Vagina (tissue), 2 donors: ENCODE measurements around the gene PROB1. TPM values are rescaled to one million over a fixed set of nuclear protein-coding genes. Genes with fewer than 3 reads are reported as not detected.

ENCODE experiments used
- DNase-seq, 2 donors: peaks; one replicate each; pipeline ENCODE4 v3.0.0-alpha.2; 2017; ENCODE audit errors: extremely low spot score in 2 of 2
- H3K27ac ChIP-seq: fragments of 200-600 bp; sonication (generic); one replicate; pipeline ENCODE4 v1.5.1; 2019
- H3K27me3 ChIP-seq: fragments of 200-600 bp; sonication (generic); one replicate; pipeline ENCODE4 v1.5.1; 2019
- H3K36me3 ChIP-seq, 2 donors: fragments of 200-600 bp; sonication (generic); one replicate each; pipeline ENCODE4 v1.5.1; 2017 to 2019
- H3K4me1 ChIP-seq: fragments of 200-600 bp; sonication (generic); one replicate; pipeline ENCODE4 v1.5.1; 2019
- H3K4me3 ChIP-seq, 2 donors: fragments of 200-600 bp; sonication (generic); 1 replicate in 1 of 2; 2 replicates in 1 of 2; pipeline ENCODE4 v1.5.1; 2016 to 2019
- H3K9me3 ChIP-seq: fragments of 200-600 bp; sonication (generic); one replicate; pipeline ENCODE4 v1.5.1; 2019
- POLR2A ChIP-seq, 2 donors: fragments of 450-650 bp; IDR thresholded peaks; one replicate each; pipeline ENCODE4 v1.6.1; 2017; ENCODE audit warnings: antibody characterized with exemption in 2 of 2, mild to moderate bottlenecking in 2 of 2, moderate library complexity in 2 of 2
- POLR2AphosphoS5 ChIP-seq, 2 donors: sonication (generic); formaldehyde crosslinking; IDR thresholded peaks; one replicate each; pipeline ENCODE4 v1.9.0; 2017; ENCODE audit warnings: antibody characterized with exemption in 2 of 2, mild to moderate bottlenecking in 2 of 2, low read depth in 1 of 2; ENCODE audit not compliant: insufficient read depth in 1 of 2
- intact Hi-C: fragments of 100-400 bp; cut with DNase I; formaldehyde crosslinking; loops from one replicate; pipeline ENCODE4 v1.15.1; 2023
- total RNA-seq: library from RNA; depleted of rRNA; stranded (reverse); fragments of >200 nt; gene quantifications from one replicate; pipeline ENCODE4 v1.2.3, GENCODE V29; 2016
- TF ChIP-seq, protein P1 (sequence below), 3 experiments: fragments of 450-650 bp in 2 of 3; fragments of 200-600 bp in 1 of 3; sonication (generic) in 1 of 3; IDR thresholded peaks; one replicate each; pipeline ENCODE4 v1.5.1; 2017 to 2019; ENCODE audit warnings: antibody characterized with exemption in 3 of 3, mild to moderate bottlenecking in 2 of 3, moderate library complexity in 2 of 3

The PROB1 gene
- total RNA-seq, 1 donor from 2014 or later = 2.5 TPM

GRCh38 chr5:139438707-139439012 lies 43.8 kb upstream of the PROB1 start:
- no peaks in the 10 kb centered on the region for H3K27me3 ChIP-seq
- H3K4me3 ChIP-seq = peak overlapping the region; percentile 81 to 92
- intact Hi-C loops = loop anchor here (5.0 kb wide), 1 partner anchor 34 kb away; the partner anchor contains the start of gene SMIM33
- H3K9me3 ChIP-seq = no peaks in the 10 kb centered on the region
- no peak for DNase-seq
- peaks cover 14% of the 10 kb centered on the region for H3K4me1 ChIP-seq
- TF ChIP-seq, protein P1, sequence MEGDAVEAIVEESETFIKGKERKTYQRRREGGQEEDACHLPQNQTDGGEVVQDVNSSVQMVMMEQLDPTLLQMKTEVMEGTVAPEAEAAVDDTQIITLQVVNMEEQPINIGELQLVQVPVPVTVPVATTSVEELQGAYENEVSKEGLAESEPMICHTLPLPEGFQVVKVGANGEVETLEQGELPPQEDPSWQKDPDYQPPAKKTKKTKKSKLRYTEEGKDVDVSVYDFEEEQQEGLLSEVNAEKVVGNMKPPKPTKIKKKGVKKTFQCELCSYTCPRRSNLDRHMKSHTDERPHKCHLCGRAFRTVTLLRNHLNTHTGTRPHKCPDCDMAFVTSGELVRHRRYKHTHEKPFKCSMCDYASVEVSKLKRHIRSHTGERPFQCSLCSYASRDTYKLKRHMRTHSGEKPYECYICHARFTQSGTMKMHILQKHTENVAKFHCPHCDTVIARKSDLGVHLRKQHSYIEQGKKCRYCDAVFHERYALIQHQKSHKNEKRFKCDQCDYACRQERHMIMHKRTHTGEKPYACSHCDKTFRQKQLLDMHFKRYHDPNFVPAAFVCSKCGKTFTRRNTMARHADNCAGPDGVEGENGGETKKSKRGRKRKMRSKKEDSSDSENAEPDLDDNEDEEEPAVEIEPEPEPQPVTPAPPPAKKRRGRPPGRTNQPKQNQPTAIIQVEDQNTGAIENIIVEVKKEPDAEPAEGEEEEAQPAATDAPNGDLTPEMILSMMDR (IDR thresholded peaks at IDR 0.05) = no peak
- TF ChIP-seq POLR2AphosphoS5 (IDR thresholded peaks at IDR 0.05; ENCODE audit: insufficient read depth in 1 of 2, low read depth in 1 of 2) (no peak), POLR2A (IDR thresholded peaks at IDR 0.05) (no peak)
- H3K36me3 ChIP-seq = peaks cover 0 to 11% of the 10 kb centered on the region in 2 donors
- H3K27ac ChIP-seq = peak overlapping the region; percentile 97

GRCh38 chr5:139435676-139436075 lies 40.8 kb upstream of the PROB1 start:
- Histone ChIP-seq H3K4me3 (no peak overlapping the region), H3K4me1 (peaks cover 14% of the 10 kb centered on the region), H3K36me3 (peaks cover 0 to 11% of the 10 kb centered on the region in 2 donors), H3K9me3 (no peaks in the 10 kb centered on the region), H3K27ac (no peak overlapping the region), H3K27me3 (no peaks in the 10 kb centered on the region)
- intact Hi-C loops = loop anchor here (5.0 kb wide), 1 partner anchor 37 kb away; the partner anchor contains the start of gene SMIM33
- TF ChIP-seq, protein P1 (IDR thresholded peaks at IDR 0.05) = no peak
- TF ChIP-seq POLR2AphosphoS5 (IDR thresholded peaks at IDR 0.05; ENCODE audit: insufficient read depth in 1 of 2, low read depth in 1 of 2) = no peak
- no peak for TF ChIP-seq POLR2A (IDR thresholded peaks at IDR 0.05)
- DNase-seq = no peak

DNA sequence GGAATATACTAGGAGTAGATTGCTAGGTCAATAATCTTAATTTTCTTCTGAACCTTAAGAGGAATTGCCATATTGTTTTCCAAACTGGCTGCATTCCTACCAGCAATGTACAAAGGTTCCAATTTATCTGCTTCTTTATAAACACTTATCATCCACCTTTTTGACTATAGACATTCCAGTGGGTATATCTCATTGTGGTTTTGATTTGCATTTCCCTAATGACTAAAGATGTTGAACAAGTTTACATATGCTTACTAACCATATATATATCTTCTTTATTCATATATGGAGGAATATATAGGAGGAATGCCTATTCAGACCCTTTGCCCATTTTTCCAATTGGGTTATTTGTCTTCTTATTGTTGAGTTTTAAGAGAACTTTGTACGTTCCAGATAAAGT lies 36.8 kb upstream of the PROB1 start:
- TF ChIP-seq POLR2AphosphoS5 (IDR thresholded peaks at IDR 0.05; ENCODE audit: insufficient read depth in 1 of 2, low read depth in 1 of 2) (no peak), POLR2A (IDR thresholded peaks at IDR 0.05) (no peak)
- TF ChIP-seq, protein P1 (IDR thresholded peaks at IDR 0.05) = no peak
- Histone ChIP-seq H3K4me3 (no peak overlapping the region), H3K27me3 (no peaks in the 10 kb centered on the region), H3K4me1 (no peaks in the 10 kb centered on the region), H3K9me3 (no peaks in the 10 kb centered on the region), H3K36me3 (peaks cover 0 to 22% of the 10 kb centered on the region in 2 donors), H3K27ac (no peak overlapping the region)
- intact Hi-C loops = no loop called here
- DNase-seq = no peak

GRCh38 chr5:139430015-139430414 lies 35.1 kb upstream of the PROB1 start:
- H3K4me3 ChIP-seq = no peak overlapping the region
- peaks cover 0 to 33% of the 10 kb centered on the region in 2 donors for H3K36me3 ChIP-seq
- intact Hi-C loops = no loop called here
- DNase-seq = no peak
- H3K4me1 ChIP-seq = no peaks in the 10 kb centered on the region
- H3K27me3 ChIP-seq = no peaks in the 10 kb centered on the region
- no peak overlapping the region for H3K27ac ChIP-seq
- H3K9me3 ChIP-seq = no peaks in the 10 kb centered on the region
- no peak for TF ChIP-seq POLR2A (IDR thresholded peaks at IDR 0.05)
- TF ChIP-seq, protein P1 (IDR thresholded peaks at IDR 0.05) = no peak
- no peak for TF ChIP-seq POLR2AphosphoS5 (IDR thresholded peaks at IDR 0.05; ENCODE audit: insufficient read depth in 1 of 2, low read depth in 1 of 2)

DNA sequence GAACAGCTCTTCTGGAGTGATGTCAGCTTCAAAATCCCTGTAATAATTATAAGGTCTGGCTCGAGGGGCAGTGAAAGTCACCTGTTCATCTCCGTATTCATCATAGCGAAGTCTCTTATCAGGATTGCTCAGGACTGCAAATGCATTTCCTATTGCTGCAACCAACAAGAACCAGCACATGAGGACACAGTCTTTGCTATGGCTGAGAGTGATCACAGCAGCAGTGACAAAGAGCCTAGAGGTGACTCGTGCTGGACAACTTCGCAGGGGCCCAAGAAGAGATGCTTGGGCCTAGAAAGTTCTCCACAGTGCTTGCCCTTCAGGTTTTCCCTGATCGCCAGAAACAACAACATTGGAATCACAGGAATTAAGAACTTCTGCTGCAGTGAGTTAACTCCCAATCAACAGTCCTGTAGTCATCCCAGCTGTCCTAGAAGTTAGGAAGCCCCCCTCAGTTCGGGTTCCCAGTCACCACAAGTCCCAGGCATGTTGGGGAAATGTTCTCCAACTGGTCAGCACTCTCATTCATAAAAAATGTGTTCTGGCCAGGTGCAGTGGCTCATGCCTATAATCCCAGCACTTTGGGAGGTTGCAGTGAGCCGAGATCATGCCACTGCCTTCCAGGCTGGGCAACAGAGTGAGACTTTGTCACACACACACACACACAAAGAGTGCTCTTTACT lies 31.4 kb upstream of the PROB1 start:
- peaks cover 0 to 30% of the 10 kb centered on the region in 2 donors for H3K36me3 ChIP-seq
- TF ChIP-seq POLR2AphosphoS5 (IDR thresholded peaks at IDR 0.05; ENCODE audit: insufficient read depth in 1 of 2, low read depth in 1 of 2) = no peak
- TF ChIP-seq POLR2A (IDR thresholded peaks at IDR 0.05) = no peak
- TF ChIP-seq, protein P1 (IDR thresholded peaks at IDR 0.05) = no peak
- H3K4me3 ChIP-seq = no peak overlapping the region
- H3K27me3 ChIP-seq = no peaks in the 10 kb centered on the region
- no peaks in the 10 kb centered on the region for H3K4me1 ChIP-seq
- intact Hi-C loops = loop anchor here (5.0 kb wide), 1 partner anchor 91 kb away; no protein-coding TSS in a partner anchor
- H3K9me3 ChIP-seq = no peaks in the 10 kb centered on the region
- no peak for DNase-seq
- no peak overlapping the region for H3K27ac ChIP-seq
